Suprapubic skin (tissue), 3 donors: ENCODE results near the gene COX7C.

ENCODE experiments used
- EP300 ChIP-seq: sonication (generic); formaldehyde crosslinking; IDR thresholded peaks from one replicate; pipeline ENCODE4 v1.6.1; 2017; ENCODE audit warnings: antibody characterized with exemption
- POLR2A ChIP-seq, 2 donors: fragments of 450-650 bp; IDR thresholded peaks; one replicate each; pipeline ENCODE4 v1.6.1; 2017; ENCODE audit warnings: antibody characterized with exemption in 2 of 2, mild to moderate bottlenecking in 2 of 2, moderate library complexity in 2 of 2
- TF ChIP-seq, protein P1 (sequence below), 2 donors: fragments of 200-600 bp in 1 of 2; fragments of 450-650 bp in 1 of 2; sonication (generic) in 1 of 2; IDR thresholded peaks; one replicate each; pipeline ENCODE4 v1.5.1; 2016 to 2019; ENCODE audit warnings: antibody characterized with exemption in 2 of 2, mild to moderate bottlenecking in 1 of 2, moderate library complexity in 1 of 2

DNA sequence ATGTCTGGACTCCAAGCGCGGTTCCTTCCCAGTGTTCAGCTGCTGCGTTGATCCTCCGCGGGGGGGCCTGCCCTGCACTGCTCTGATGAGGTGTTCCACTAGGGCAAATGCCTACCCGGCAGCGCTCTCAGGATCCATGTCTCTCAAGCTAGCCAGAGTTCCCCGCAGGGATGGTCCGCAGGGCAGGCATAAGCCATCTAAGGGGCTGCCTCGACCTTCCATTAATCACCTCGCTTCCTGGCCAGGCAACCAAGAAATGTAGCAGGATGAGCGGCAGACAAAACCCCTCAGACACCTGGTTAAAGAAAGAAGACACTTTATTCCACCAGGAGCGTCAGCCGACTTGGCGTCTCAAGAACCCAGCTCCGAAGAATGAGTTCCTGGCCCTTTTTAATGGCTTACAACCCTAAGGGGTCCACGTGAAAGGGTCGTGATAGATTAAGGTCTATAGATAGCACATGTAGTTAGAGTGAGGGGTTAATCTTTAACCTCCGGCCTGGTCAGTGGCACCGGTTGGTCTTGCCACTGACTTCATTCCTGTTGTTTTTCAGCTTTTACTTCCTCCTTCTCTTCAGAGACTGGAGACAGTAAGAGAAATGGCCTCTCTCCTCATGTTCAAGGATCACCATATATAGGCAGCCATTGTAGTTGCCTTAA lies 47.2 kb upstream of the COX7C start:
- TF ChIP-seq EP300 (no peak), POLR2A (IDR thresholded peaks at IDR 0.05) (no peak)
- TF ChIP-seq, protein P1, sequence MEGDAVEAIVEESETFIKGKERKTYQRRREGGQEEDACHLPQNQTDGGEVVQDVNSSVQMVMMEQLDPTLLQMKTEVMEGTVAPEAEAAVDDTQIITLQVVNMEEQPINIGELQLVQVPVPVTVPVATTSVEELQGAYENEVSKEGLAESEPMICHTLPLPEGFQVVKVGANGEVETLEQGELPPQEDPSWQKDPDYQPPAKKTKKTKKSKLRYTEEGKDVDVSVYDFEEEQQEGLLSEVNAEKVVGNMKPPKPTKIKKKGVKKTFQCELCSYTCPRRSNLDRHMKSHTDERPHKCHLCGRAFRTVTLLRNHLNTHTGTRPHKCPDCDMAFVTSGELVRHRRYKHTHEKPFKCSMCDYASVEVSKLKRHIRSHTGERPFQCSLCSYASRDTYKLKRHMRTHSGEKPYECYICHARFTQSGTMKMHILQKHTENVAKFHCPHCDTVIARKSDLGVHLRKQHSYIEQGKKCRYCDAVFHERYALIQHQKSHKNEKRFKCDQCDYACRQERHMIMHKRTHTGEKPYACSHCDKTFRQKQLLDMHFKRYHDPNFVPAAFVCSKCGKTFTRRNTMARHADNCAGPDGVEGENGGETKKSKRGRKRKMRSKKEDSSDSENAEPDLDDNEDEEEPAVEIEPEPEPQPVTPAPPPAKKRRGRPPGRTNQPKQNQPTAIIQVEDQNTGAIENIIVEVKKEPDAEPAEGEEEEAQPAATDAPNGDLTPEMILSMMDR (IDR thresholded peaks at IDR 0.05): no peak
